GM12892 (cell line): ENCODE measurements around the gene MED13L.
"Not testable (repeated sequence)": the region's sequence is repeated elsewhere in the genome, so short reads cannot be mapped to it uniquely, and the experiment has no call there.

Experiments used
- DNase-seq: peaks from one replicate; pipeline ENCODE4 v3.0.0; 2011; ENCODE audit not compliant: insufficient read length
- FAIRE-seq: peaks from 2 replicates; lab custom pipeline; 2011; peaks lifted over from hg19 to GRCh38; lab: Jason Lieb, UNC
- POLR2A ChIP-seq: IDR thresholded peaks from 2 replicates; pipeline ENCODE4 v1.6.1; 2011; ENCODE audit warnings: low read depth, low read length, control low read depth
- POLR2AphosphoS5 ChIP-seq: IDR thresholded peaks from 2 replicates; pipeline ENCODE4 v1.6.1; 2011; ENCODE audit warnings: low read depth, low read length, control low read depth
- TAF1 ChIP-seq: IDR thresholded peaks from 2 replicates; pipeline ENCODE4 v1.6.1; 2011; ENCODE audit warnings: low read depth, mild to moderate bottlenecking, control low read depth, low read length, borderline replicate concordance

The MED13L gene

DNA sequence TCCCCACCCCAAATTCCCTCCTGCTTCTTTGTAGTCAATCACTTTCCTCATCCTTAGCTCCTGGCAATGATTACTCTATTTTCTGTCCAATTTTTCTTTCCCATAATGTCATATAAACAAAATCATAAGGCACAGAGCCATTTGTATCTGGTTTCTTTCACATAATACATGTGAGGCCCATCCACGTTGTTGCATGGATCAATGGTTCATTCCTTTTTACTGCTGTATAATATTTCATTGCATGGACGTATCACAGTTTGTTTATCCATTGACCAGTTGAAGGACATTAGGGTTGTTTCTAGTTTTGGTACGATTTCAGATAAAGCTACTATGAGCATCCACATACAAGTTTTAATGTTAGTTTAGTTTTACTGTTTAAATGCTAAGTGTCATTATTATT, 13.7 kb upstream of the MED13L start:
- DNase-seq (no peak), FAIRE-seq (no peak)
- TF ChIP-seq POLR2AphosphoS5 = no peak
- no peak for TF ChIP-seq TAF1
- no peak for TF ChIP-seq POLR2A

DNA sequence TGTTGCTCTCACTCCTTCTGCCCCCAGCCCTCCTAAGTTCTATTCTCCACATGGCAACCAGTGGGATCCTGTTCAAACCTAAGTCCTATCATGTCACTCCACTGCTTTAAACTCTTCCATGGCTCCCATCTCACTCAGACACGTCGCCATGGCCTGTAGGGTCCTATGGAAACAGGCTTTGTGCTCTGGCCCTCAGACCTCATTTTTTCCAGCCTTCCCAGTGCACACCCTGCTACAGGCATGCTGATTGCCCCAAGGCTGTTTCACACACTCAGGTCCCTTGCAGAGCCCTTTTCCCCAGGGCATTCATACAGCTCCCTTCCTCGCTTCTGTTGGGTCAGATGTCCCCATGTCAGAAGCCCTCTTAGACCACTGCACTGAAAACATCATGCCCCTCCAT, 11.2 kb upstream of the MED13L start:
- DNase-seq (no peak), FAIRE-seq (no peak)
- no peak for TF ChIP-seq POLR2AphosphoS5

- no peak for TF ChIP-seq POLR2AphosphoS5
- TF ChIP-seq POLR2A = no peak
- no peak for TF ChIP-seq TAF1
- no peak for FAIRE-seq
- DNase-seq = no peak
These were observed 10.4 kb upstream of the MED13L start for GRCh38 chr12:116287842-116288301.

- FAIRE-seq = no peak
- DNase-seq = no peak
- TF ChIP-seq POLR2A (no peak), TAF1 (no peak), POLR2AphosphoS5 (no peak)
These were observed 6.9 kb upstream of the MED13L start for GRCh38 chr12:116284396-116284795.

GRCh38 chr12:116283881-116284280, 6.4 kb upstream of the MED13L start:
- not testable (repeated sequence) for DNase-seq, FAIRE-seq

DNA sequence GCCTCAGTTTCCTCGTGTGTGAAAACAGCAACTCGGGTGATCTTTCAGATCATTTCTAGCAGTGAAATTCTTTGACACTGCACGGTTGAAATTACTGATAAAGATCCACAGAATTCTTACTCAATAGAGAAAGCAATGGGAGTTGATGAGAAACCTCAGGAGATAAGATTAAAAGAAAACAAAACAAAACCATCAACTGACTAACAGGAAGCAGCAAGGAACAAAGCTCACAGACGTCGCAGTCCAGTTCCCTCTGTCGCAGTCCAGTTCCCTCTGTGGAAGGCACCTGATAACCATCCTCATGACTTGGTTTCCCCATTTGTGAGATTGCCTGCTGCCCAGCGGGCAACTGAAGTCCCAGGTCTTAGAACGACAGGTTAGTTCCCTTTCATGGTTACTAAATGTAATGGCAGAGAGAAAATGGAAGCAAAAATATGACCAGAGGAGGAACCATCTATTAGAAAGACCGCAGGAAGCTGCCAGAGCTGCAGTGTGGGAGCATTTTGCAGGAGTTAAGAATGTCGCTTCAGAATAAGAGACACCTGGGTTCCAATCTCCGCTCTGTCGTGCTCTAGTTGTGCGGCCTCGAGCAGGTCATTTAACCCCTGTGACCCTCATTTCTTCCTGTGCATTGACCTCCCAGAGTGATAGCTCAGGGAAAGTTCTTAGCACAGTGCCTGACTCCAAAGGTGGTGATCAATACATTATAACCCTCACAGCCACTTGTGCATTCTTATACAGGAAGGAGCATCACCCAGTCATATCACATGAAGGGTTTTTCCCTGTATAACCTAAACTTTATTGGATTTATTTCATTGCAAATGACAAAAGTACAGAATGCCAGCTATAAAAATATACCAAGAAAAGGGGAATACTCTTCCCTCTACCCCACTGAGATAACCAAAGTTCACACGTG, 5.1 kb upstream of the MED13L start:
- no peak for TF ChIP-seq POLR2A
- no peak for TF ChIP-seq POLR2AphosphoS5
- TF ChIP-seq TAF1 = no peak
- DNase-seq (no peak), FAIRE-seq (no peak)

- TF ChIP-seq TAF1 (no peak), POLR2AphosphoS5 (no peak), POLR2A (no peak)
- DNase-seq = no peak
- no peak for FAIRE-seq
These were observed 3.2 kb upstream of the MED13L start for GRCh38 chr12:116280595-116281290.

DNA sequence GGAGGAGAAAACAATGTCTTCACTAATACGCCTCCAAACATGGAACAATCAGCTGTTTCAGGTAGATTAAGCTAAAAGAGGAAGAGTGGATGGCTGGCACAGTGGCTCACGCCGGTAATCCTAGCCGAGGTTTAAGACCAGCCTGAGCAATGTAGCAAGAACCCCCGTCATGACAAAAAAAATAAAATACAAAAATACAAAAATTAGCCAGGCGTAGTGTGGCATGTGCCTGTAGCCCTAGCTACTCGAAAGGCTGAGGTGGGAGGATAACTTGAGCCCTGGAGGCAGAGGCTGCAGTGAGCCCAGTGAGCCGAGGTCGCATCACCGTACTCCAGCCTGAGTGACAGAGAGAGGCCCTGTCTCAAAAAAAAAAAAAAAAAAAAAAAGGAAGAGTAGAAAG, 1.2 kb upstream of the MED13L start:
- peak; percentile 36 for FAIRE-seq
- no peak for DNase-seq
- TF ChIP-seq POLR2A = no peak
- TF ChIP-seq POLR2AphosphoS5 = no peak
- no peak for TF ChIP-seq TAF1

GRCh38 chr12:116278279-116278626, 760 bp upstream of the MED13L start:
- FAIRE-seq = no peak
- DNase-seq = no peak
- no peak for TF ChIP-seq POLR2AphosphoS5
- no peak for TF ChIP-seq POLR2A
- no peak for TF ChIP-seq TAF1

DNA sequence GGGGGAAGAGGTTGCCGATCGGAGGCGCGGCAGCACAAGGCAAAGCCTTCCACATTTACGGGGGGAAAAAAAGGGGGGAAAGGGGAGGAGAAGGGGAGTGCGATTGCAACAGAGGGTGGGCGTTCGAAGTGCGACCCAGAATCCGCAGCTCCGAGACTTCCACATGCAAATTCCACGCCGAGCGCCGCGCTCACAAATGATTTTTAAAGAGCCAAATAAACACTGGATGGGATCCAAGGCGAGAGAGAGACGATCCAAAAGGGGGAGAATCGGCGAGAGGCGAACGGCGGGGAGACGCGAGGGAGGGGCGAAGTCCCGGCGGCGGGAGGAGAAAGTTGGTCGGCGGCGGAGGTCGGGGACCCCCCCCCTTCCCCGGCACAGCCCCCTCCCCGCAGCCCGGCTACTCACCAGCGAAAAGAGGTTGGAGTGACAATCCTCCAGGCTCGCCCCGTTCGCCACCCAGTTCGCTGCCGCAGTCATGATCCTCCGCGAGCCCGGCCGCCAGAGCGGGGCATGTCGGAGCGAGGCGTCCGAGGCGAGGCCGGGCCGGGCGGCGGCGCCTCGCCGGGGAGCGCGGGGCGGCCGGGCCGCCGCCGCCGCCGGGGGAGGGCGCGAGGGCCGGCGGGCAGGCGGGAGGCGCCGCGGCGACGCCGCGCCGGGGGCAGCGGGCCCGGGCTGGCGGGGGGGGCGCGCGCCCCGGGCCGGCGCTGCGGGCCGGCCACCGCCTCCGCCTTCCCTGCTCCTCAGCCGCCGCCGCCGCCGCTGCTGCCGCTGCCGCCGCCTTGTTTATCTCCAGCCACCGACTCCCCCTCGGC, 634 bp downstream of the MED13L start:
- FAIRE-seq (no peak), DNase-seq (peak; percentile 39)
- TF ChIP-seq POLR2AphosphoS5 (no peak), TAF1 (no peak), POLR2A (no peak)
